Subcutaneous adipose tissue (tissue), 4 donors: ENCODE data around the gene HCK. TPM values are rescaled to one million over a fixed set of nuclear protein-coding genes. Genes with fewer than 3 reads are reported as not detected.

Experiments used
- CTCF ChIP-seq: fragments of 450-650 bp; IDR thresholded peaks from one replicate; pipeline ENCODE4 v1.5.1; 2016; ENCODE audit warnings: low read depth, mild to moderate bottlenecking, control low read depth, antibody characterized with exemption, moderate library complexity
- total RNA-seq, 4 donors: library from RNA; depleted of rRNA; stranded (reverse); fragments of >200 nt; gene quantifications; one replicate each; pipeline ENCODE4 v1.1.0, GENCODE V29; 2016

HCK gene
- total RNA-seq: 10 to 100 TPM in 3 of 4 donors, 1 to 10 TPM in 1; 10.0 to 63.2 (median 27.4) TPM

GRCh38 chr20:32052090-32052777 is at the start of gene HCK:
Gene HCK (plus strand): TSS chr20:32052242.
- TF ChIP-seq CTCF: no peak

- no peak for TF ChIP-seq CTCF
Measured at GRCh38 chr20:32003325-32003724, 48.7 kb upstream of the HCK start.

- no peak for TF ChIP-seq CTCF
Measured at GRCh38 chr20:32004963-32005362, 47.1 kb upstream of the HCK start.

GRCh38 chr20:32006053-32006452 is 46.0 kb upstream of the HCK start:
- TF ChIP-seq CTCF: no peak

- TF ChIP-seq CTCF: no peak
Measured at GRCh38 chr20:32006841-32007786, 44.9 kb upstream of the HCK start.

GRCh38 chr20:32007787-32008616 is 44.0 kb upstream of the HCK start:
- no peak for TF ChIP-seq CTCF
